OCI-M1 (cell line): ENCODE data around the gene EOGT.

ENCODE experiments used
- DNase-seq: peaks from one replicate; lab custom pipeline; 2025; lab: John Stamatoyannopoulos, UW

The EOGT gene

DNA sequence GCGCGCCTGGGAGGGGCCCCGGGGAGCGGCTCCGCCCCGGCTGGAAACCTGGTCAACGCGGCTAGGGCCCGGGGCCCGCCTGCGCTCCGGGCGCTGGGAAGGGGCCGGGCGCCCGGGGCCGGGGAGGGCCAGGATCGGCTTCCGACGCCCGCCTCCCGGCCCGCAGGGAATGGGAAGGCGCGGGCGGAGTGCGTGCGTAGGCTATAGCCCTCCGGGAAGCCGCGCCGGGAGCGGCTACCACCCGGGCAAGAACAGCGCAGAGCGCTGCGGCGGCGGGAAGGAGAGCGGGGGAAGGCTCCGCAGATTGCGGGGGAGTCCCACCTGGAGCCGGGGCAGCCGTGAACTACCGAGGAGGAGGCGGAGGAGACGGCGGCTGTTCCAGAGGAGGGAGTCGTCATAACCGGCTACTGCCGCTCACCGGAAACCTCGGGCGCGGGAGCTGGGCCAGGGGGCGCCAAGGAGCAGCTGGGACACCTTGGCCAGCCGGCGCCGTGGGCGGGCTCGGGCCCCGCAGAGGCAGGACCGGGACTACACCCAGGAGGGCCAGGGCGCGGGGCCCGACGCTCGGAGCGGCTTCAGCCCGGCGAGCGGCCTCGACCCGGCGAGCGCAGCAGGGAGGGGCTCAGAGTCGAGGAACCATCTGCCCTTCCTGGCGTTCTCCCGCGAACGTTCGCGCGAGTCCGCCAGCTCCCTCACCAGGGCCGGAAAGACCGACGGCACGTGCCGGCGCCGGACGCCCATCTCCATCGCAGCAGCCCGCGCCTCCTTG lies at the start of gene EOGT:
EOGT (minus strand) TSS at position 432 of the 769 bp plus-strand sequence. CDS start 3,838 bp downstream, outside the sequence.
- DNase-seq, result peak; percentile 86

DNA sequence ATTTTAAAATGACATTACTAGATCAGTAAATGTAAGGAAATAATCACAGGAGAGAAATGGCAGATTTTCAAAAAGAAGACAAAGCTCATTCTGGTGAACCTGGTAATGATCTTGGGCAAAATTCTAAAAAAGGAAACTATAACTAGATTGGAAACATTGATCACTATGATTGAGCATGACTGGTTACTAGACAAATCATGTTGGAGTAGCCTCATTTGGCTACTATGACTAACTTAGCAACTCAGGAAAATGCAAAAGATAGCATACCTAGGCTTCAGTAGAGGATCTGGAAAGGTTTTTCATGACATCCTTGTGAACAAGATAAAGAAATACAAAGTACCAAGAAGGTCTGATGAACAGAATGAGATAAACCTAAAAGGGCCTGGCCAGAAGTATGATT lies 46.2 kb upstream of the EOGT start:
- no peak for DNase-seq

GRCh38 chr3:69058947-69059224 lies 45.4 kb upstream of the EOGT start:
- no peak for DNase-seq

DNA sequence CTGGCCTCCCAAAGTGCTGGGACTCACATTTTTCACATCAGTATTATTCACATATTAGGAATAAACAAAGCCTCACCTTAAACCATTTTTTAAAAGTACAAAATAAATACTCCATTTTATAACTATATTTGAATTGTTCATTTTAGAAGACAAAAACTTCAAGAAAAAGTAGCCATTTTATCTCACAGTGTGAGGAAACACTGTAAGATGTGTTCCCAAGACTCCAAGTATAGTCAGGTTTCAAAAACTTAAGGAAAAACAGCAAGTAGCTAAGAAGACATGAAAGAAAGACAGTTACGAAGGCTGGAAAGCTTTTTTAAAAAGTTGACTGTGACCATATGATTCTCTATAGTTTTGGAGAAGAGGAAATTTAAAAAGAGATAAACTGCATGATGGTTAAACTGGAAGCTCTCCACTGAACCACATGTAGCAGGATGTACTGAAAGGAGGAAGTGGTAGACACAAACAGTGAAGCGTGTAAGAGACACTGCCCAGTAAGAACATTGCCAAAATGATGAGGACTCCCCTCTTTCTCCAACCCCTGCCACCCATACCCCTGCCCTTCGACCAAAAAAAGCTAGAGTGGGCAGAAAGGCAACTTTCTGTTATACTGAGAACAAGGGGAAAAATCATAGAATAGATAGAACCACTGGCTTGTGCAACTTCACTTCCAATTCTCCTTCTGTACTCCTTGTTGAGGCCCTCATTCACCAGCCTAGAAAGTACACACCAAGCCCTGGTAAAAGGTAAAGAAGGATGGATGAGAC lies 44.9 kb upstream of the EOGT start:
- peak; percentile 28 for DNase-seq

DNA sequence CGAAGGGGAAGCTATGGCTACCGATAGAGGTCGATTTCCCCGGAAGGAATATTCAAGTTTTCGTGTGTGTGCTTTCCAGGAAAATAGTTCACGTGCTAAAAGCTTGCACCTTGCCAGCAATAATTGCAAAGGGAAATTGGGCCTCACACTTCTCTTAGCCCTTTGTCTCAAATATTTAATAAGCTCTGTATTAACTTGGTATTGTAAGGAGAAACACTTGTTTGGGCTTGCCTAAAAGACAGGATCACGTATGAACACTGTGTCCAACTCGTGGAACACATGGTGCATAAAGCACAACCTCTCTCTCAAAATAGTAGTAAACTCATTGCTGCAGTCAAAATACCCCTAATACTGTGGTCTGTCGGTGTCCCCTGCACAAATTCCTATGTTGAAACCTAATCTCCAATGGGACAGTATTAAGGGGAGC lies 39.0 kb upstream of the EOGT start:
- DNase-seq, result no peak

GRCh38 chr3:69051756-69052471 lies 38.4 kb upstream of the EOGT start, which contains the start of gene TMF1:
TSS of gene TMF1 (minus strand) at chr3:69052333. CDS start at chr3:69052086, 247 bp downstream.
- DNase-seq, result no peak

GRCh38 chr3:69048990-69049389 lies 35.5 kb upstream of the EOGT start:
- no peak for DNase-seq

DNA sequence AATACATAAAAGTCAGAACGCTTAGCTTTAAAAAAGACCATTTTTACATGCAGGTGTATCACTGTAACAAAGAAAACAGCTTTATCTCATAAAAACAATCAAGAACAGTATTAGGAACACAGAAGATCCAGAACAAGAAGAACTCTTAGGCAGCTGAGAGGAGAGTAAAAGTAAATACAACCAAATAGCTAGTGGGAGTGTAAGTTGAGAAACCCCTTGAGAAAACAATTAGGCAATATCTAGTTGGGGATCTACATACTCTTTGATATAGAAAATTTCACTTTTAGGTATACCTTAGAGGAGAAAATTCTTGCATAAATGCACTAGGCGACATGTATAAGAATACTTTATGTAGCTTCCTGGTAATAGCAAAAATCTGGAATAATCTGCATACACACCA lies 31.1 kb upstream of the EOGT start:
- no peak for DNase-seq

GRCh38 chr3:69033470-69033869 lies 20.0 kb upstream of the EOGT start:
- DNase-seq, result no peak

- no peak for DNase-seq
Measured at GRCh38 chr3:69032737-69033136, 19.3 kb upstream of the EOGT start.

GRCh38 chr3:69032142-69032541 lies 18.7 kb upstream of the EOGT start:
- DNase-seq, result no peak

DNA sequence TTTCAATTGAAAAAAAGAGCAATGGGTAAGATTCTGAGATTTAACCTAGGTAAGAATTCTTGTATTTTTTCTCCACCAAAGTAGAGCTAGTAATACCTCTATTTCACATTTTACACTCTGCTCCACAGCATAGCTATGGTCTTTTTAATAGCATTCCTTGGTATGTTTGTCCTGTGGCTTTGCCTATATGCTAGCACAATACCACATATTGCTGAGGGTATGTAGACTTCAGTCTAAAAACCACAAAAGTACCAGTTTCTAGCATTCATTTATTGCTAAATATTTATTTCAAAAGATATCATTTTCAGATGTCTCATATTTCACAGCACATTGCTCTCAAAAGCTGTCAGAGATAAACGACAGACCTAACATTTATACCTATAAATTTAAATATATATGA lies 18.2 kb upstream of the EOGT start:
- DNase-seq, result no peak

- no peak for DNase-seq
Measured at GRCh38 chr3:69020857-69021256, 7.4 kb upstream of the EOGT start.

DNA sequence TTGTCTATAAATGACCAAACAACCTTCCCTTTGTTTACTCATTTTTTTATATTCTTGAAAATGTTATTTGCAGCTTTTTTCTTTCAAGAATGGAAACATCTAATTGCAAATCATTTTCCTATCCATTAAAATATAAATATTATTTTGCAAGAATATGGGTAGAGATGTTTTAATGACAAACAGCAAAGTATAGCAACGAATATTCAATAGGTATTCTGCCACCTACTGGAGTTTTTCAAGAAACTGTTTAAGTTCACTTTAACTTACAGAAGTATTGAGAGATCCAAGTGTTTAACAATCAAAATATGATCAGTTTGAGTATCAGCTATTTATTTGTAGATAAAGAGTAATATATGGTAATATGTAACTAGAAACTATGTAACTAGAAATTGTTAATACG lies 6.9 kb upstream of the EOGT start:
- DNase-seq, result peak; percentile 11

DNA sequence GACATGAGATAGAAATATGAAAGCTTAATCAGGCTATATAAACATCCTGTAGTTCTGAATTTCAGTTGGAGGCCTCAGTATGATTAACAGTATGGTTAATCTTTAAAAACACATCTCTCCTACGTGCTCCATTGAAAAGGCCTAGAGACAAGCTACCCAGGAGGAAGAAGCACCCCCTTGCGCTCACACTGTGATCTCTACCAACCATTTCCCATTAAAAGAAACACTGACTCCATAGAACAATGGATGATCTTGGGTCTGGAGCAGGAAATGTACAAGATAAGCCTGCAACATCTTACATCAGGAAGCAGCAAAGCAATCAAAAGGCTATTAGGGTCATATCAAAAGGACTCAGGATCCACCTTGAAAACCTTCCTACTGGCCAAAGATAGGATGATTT lies 3.4 kb upstream of the EOGT start:
- DNase-seq, result no peak

GRCh38 chr3:69016102-69016501 lies 2.6 kb upstream of the EOGT start:
- no peak for DNase-seq

DNA sequence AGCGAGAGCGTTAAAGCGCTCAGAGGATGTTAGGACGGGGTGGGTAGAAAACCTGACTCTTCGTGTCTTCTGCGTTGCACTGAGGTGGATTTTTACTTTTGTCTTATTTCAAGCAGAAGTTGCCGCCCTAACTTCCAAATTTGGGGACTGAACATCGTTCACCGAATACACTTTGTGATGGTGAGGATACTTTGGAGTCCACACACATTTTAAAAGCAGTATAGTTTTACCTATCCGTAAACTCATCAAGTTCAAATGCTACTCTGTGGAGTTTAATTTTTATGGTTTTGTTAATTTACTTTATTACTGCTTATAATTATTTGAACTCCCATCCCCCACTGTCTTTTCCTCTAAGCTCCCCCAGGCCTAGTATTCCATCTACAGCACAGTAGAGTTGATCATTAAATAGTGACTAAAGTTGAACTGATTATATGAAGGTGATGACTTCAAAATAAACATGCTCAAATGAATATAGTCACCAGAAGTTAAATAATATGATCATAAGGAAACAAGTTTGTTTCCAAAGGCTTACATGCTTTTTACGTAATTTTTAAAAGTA lies 617 bp upstream of the EOGT start:
- peak; percentile 49 for DNase-seq

GRCh38 chr3:69012800-69013252 lies 658 bp downstream of the EOGT start:
- DNase-seq, result peak; percentile 56

GRCh38 chr3:69012100-69012799 lies 1.2 kb downstream of the EOGT start:
- no peak for DNase-seq

- DNase-seq, result no peak
Measured at GRCh38 chr3:69011096-69011730, 2.3 kb downstream of the EOGT start.
